ENCODE data around the gene ADAMTS14. TPM values are rescaled to one million over a fixed set of nuclear protein-coding genes. Genes with fewer than 3 reads are reported as not detected.

ADAMTS14 gene
- total RNA-seq, 1 experiment from 2014 or later, result 0.14 TPM

- intact Hi-C loops (cut with micrococcal nuclease; ENCODE audit: unreplicated experiment), result no loop called here
- CTCF ChIA-PET, result no interaction called here
- Mint-ChIP-seq H3K27me3 (ENCODE audit: unreplicated experiment) (peaks cover 51% of the 10 kb centered on the region), H3K36me3 (ENCODE audit: insufficient read depth, unreplicated experiment) (no peaks in the 10 kb centered on the region), H3K9me3 (ENCODE audit: low read depth, unreplicated experiment) (peaks cover 5% of the 10 kb centered on the region), H3K4me1 (ENCODE audit: low read depth, unreplicated experiment) (no peaks in the 10 kb centered on the region), H3K27ac (ENCODE audit: unreplicated experiment) (no peak overlapping the region), H3K4me3 (ENCODE audit: low read depth, unreplicated experiment) (no peak overlapping the region)
- no peak for DNase-seq
- TF ChIP-seq, protein P1, sequence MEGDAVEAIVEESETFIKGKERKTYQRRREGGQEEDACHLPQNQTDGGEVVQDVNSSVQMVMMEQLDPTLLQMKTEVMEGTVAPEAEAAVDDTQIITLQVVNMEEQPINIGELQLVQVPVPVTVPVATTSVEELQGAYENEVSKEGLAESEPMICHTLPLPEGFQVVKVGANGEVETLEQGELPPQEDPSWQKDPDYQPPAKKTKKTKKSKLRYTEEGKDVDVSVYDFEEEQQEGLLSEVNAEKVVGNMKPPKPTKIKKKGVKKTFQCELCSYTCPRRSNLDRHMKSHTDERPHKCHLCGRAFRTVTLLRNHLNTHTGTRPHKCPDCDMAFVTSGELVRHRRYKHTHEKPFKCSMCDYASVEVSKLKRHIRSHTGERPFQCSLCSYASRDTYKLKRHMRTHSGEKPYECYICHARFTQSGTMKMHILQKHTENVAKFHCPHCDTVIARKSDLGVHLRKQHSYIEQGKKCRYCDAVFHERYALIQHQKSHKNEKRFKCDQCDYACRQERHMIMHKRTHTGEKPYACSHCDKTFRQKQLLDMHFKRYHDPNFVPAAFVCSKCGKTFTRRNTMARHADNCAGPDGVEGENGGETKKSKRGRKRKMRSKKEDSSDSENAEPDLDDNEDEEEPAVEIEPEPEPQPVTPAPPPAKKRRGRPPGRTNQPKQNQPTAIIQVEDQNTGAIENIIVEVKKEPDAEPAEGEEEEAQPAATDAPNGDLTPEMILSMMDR (IDR thresholded peaks at IDR 0.05; ENCODE audit: unreplicated experiment), result no peak
- no TSS peak for BruUV-seq (replicated peaks)
Observed at GRCh38 chr10:70650718-70651117, 21.6 kb upstream of the ADAMTS14 start.

DNA sequence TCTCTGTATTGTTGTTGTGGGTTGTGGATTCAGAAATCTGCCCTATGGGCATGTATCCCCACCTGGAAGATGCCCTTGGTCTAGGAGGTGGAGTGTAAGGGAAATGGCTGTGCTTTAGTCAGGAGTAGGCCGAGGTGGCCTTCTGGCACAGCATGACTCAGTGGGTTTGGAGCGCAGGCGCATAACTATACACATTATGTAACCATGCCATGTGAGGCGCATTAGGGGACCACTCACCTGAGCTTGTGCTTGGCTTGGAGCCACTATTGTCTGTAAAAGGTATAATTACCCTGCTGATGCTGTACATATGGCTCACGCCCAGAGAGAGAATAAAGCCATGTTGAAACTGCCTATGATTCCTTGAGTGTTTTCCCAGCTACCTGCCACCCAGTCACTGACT lies 20.6 kb upstream of the ADAMTS14 start:
- Mint-ChIP-seq H3K27me3 (ENCODE audit: unreplicated experiment) (peaks cover 51% of the 10 kb centered on the region), H3K9me3 (ENCODE audit: low read depth, unreplicated experiment) (peaks cover 5% of the 10 kb centered on the region), H3K4me1 (ENCODE audit: low read depth, unreplicated experiment) (no peaks in the 10 kb centered on the region), H3K4me3 (ENCODE audit: low read depth, unreplicated experiment) (no peak overlapping the region), H3K36me3 (ENCODE audit: insufficient read depth, unreplicated experiment) (no peaks in the 10 kb centered on the region), H3K27ac (ENCODE audit: unreplicated experiment) (no peak overlapping the region)
- BruUV-seq (replicated peaks), result no TSS peak
- TF ChIP-seq, protein P1 (IDR thresholded peaks at IDR 0.05; ENCODE audit: unreplicated experiment), result no peak
- CTCF ChIA-PET, result interaction anchor here (0.6 kb wide), 1 partner anchor 566 kb away, joined by 3 read pairs; no protein-coding TSS in a partner anchor
- no peak for DNase-seq
- intact Hi-C loops (cut with micrococcal nuclease; ENCODE audit: unreplicated experiment), result no loop called here

- no TSS peak for BruUV-seq (replicated peaks)
- no peaks in the 10 kb centered on the region for H3K36me3 Mint-ChIP-seq (ENCODE audit: insufficient read depth, unreplicated experiment)
- peaks cover 51% of the 10 kb centered on the region for H3K27me3 Mint-ChIP-seq (ENCODE audit: unreplicated experiment)
- TF ChIP-seq, protein P1 (IDR thresholded peaks at IDR 0.05; ENCODE audit: unreplicated experiment), result no peak
- no peak overlapping the region for H3K27ac Mint-ChIP-seq (ENCODE audit: unreplicated experiment)
- DNase-seq, result no peak
- no peak overlapping the region for H3K4me3 Mint-ChIP-seq (ENCODE audit: low read depth, unreplicated experiment)
- CTCF ChIA-PET, result interaction anchor here (0.6 kb wide), 1 partner anchor 144 kb away, joined by 4 read pairs; no protein-coding TSS in a partner anchor
- intact Hi-C loops (cut with micrococcal nuclease; ENCODE audit: unreplicated experiment), result no loop called here
- H3K9me3 Mint-ChIP-seq (ENCODE audit: low read depth, unreplicated experiment), result peaks cover 5% of the 10 kb centered on the region
- H3K4me1 Mint-ChIP-seq (ENCODE audit: low read depth, unreplicated experiment), result no peaks in the 10 kb centered on the region
Observed at GRCh38 chr10:70652761-70653657, 19.3 kb upstream of the ADAMTS14 start.

- H3K4me3 Mint-ChIP-seq (ENCODE audit: low read depth, unreplicated experiment), result no peak overlapping the region
- CTCF ChIA-PET, result no interaction called here
- DNase-seq, result no peak
- no peaks in the 10 kb centered on the region for H3K36me3 Mint-ChIP-seq (ENCODE audit: insufficient read depth, unreplicated experiment)
- no peak overlapping the region for H3K27ac Mint-ChIP-seq (ENCODE audit: unreplicated experiment)
- H3K27me3 Mint-ChIP-seq (ENCODE audit: unreplicated experiment), result peaks cover 67% of the 10 kb centered on the region
- no TSS peak for BruUV-seq (replicated peaks)
- TF ChIP-seq, protein P1 (IDR thresholded peaks at IDR 0.05; ENCODE audit: unreplicated experiment), result no peak
- no peaks in the 10 kb centered on the region for H3K4me1 Mint-ChIP-seq (ENCODE audit: low read depth, unreplicated experiment)
- intact Hi-C loops (cut with micrococcal nuclease; ENCODE audit: unreplicated experiment), result no loop called here
- peaks cover 5% of the 10 kb centered on the region for H3K9me3 Mint-ChIP-seq (ENCODE audit: low read depth, unreplicated experiment)
Observed at GRCh38 chr10:70655316-70655715, 17.0 kb upstream of the ADAMTS14 start.
